ENCODE measurements around the gene TXNDC11. TPM values are rescaled to one million over a fixed set of nuclear protein-coding genes. Genes with fewer than 3 reads are reported as not detected.

TXNDC11 gene
- total RNA-seq, 1 donor from 2014 or later = 29.0 TPM

- Histone ChIP-seq H4K20me1 (ENCODE audit: insufficient read depth, low read length) (peaks cover 43% of the 10 kb centered on the region), H3K36me3 (ENCODE audit: insufficient read depth, low read length) (peaks cover 49% of the 10 kb centered on the region), H3K27ac (ENCODE audit: low read depth, low read length) (no peak overlapping the region), H3K79me2 (ENCODE audit: insufficient read depth, low read length) (peaks cover 5% of the 10 kb centered on the region), H3K9ac (ENCODE audit: low read length) (no peak overlapping the region), H3K4me1 (ENCODE audit: insufficient read depth, low read length) (peaks cover 15% of the 10 kb centered on the region), H3K4me3 (ENCODE audit: insufficient read depth, low read depth, low read length) (no peak overlapping the region), H3K4me2 (ENCODE audit: low read length) (no peak overlapping the region), H3K9me3 (ENCODE audit: insufficient read depth, low read depth, low read length) (no peaks in the 10 kb centered on the region), H2AFZ (ENCODE audit: low read depth, low read length) (no peak overlapping the region), H3K27me3 (ENCODE audit: insufficient read depth, low read length) (no peaks in the 10 kb centered on the region)
- no peak for TF ChIP-seq EZH2 (IDR thresholded peaks at IDR 0.05; ENCODE audit: insufficient read depth, low read length)
- no peak for TF ChIP-seq CTCF (IDR thresholded peaks at IDR 0.05; ENCODE audit: insufficient read depth, low read depth, low read length)
- Mint-ChIP-seq H3K36me3 (ENCODE audit: low read depth, unreplicated experiment) (peaks cover 19% of the 10 kb centered on the region), H3K9me3 (ENCODE audit: unreplicated experiment) (no peaks in the 10 kb centered on the region), H3K27ac (ENCODE audit: unreplicated experiment) (no peak overlapping the region), H3K4me3 (ENCODE audit: unreplicated experiment) (no peak overlapping the region), H3K27me3 (ENCODE audit: low read depth, unreplicated experiment) (no peaks in the 10 kb centered on the region), H3K4me1 (ENCODE audit: low read depth, unreplicated experiment) (peaks cover 16% of the 10 kb centered on the region)
- DNase-seq (ENCODE audit: low read depth) (no peak), FAIRE-seq (no peak)
Measured at GRCh38 chr16:11756248-11756647, 13.6 kb upstream of the TXNDC11 start.

- Histone ChIP-seq H3K9me3 (ENCODE audit: insufficient read depth, low read depth, low read length) (no peaks in the 10 kb centered on the region), H3K4me2 (ENCODE audit: low read length) (no peak overlapping the region), H3K27ac (ENCODE audit: low read depth, low read length) (no peak overlapping the region), H3K4me1 (ENCODE audit: insufficient read depth, low read length) (peaks cover 15% of the 10 kb centered on the region), H2AFZ (ENCODE audit: low read depth, low read length) (no peak overlapping the region), H3K36me3 (ENCODE audit: insufficient read depth, low read length) (peaks cover 47% of the 10 kb centered on the region), H3K27me3 (ENCODE audit: insufficient read depth, low read length) (no peaks in the 10 kb centered on the region), H4K20me1 (ENCODE audit: insufficient read depth, low read length) (peaks cover 38% of the 10 kb centered on the region), H3K9ac (ENCODE audit: low read length) (no peak overlapping the region), H3K4me3 (ENCODE audit: insufficient read depth, low read depth, low read length) (no peak overlapping the region), H3K79me2 (ENCODE audit: insufficient read depth, low read length) (peaks cover 5% of the 10 kb centered on the region)
- Mint-ChIP-seq H3K4me1 (ENCODE audit: low read depth, unreplicated experiment) (peaks cover 16% of the 10 kb centered on the region), H3K27me3 (ENCODE audit: low read depth, unreplicated experiment) (no peaks in the 10 kb centered on the region), H3K36me3 (ENCODE audit: low read depth, unreplicated experiment) (peaks cover 23% of the 10 kb centered on the region), H3K27ac (ENCODE audit: unreplicated experiment) (peak overlapping the region; percentile 18), H3K4me3 (ENCODE audit: unreplicated experiment) (peak overlapping the region; percentile 11), H3K9me3 (ENCODE audit: unreplicated experiment) (no peaks in the 10 kb centered on the region)
- DNase-seq (ENCODE audit: low read depth) (no peak), FAIRE-seq (no peak)
- TF ChIP-seq EZH2 (IDR thresholded peaks at IDR 0.05; ENCODE audit: insufficient read depth, low read length) (no peak), CTCF (IDR thresholded peaks at IDR 0.05; ENCODE audit: insufficient read depth, low read depth, low read length) (no peak)
Measured at GRCh38 chr16:11755022-11755760, 12.5 kb upstream of the TXNDC11 start.

- TF ChIP-seq EZH2 (IDR thresholded peaks at IDR 0.05; ENCODE audit: insufficient read depth, low read length) (no peak), CTCF (IDR thresholded peaks at IDR 0.05; ENCODE audit: insufficient read depth, low read depth, low read length) (no peak)
- no peak for FAIRE-seq
- H3K36me3 Mint-ChIP-seq (ENCODE audit: low read depth, unreplicated experiment) = peaks cover 27% of the 10 kb centered on the region
- Histone ChIP-seq H3K4me1 (ENCODE audit: insufficient read depth, low read length) (peaks cover 10% of the 10 kb centered on the region), H3K27ac (ENCODE audit: low read depth, low read length) (no peak overlapping the region), H4K20me1 (ENCODE audit: insufficient read depth, low read length) (peaks cover 21% of the 10 kb centered on the region), H3K27me3 (ENCODE audit: insufficient read depth, low read length) (no peaks in the 10 kb centered on the region), H3K79me2 (ENCODE audit: insufficient read depth, low read length) (peaks cover 5% of the 10 kb centered on the region), H3K4me2 (ENCODE audit: low read length) (no peak overlapping the region), H2AFZ (ENCODE audit: low read depth, low read length) (no peak overlapping the region), H3K9me3 (ENCODE audit: insufficient read depth, low read depth, low read length) (no peaks in the 10 kb centered on the region), H3K9ac (ENCODE audit: low read length) (no peak overlapping the region), H3K36me3 (ENCODE audit: insufficient read depth, low read length) (peaks cover 49% of the 10 kb centered on the region), H3K4me3 (ENCODE audit: insufficient read depth, low read depth, low read length) (no peak overlapping the region)
- no peak overlapping the region for H3K4me3 Mint-ChIP-seq (ENCODE audit: unreplicated experiment)
- no peak for DNase-seq (ENCODE audit: low read depth)
- H3K27me3 Mint-ChIP-seq (ENCODE audit: low read depth, unreplicated experiment) = no peaks in the 10 kb centered on the region
- no peak overlapping the region for H3K27ac Mint-ChIP-seq (ENCODE audit: unreplicated experiment)
- H3K4me1 Mint-ChIP-seq (ENCODE audit: low read depth, unreplicated experiment) = peaks cover 10% of the 10 kb centered on the region
- no peaks in the 10 kb centered on the region for H3K9me3 Mint-ChIP-seq (ENCODE audit: unreplicated experiment)
Measured at GRCh38 chr16:11752856-11753255, 10.2 kb upstream of the TXNDC11 start.
